HepG2 (cell line): ENCODE data around the gene NOPCHAP1. TPM values are rescaled to one million over a fixed set of nuclear protein-coding genes. Genes with fewer than 3 reads are reported as not detected.

Source experiments
- ATAC-seq: fragments of 200-7000 bp; cut with Tn5 transposase; 3 replicates; pipeline ENCODE4 v1.9.1; 2020; ENCODE audit warnings: mild to moderate bottlenecking, moderate library complexity
- BruUV-seq: library from RNA; stranded (reverse); fragments of 400-500 nt; replicated peaks from 2 replicates; lab custom pipeline; 2021; lab: Mats Ljungman, UMichigan
- CTCF ChIA-PET: fragments of 300-600 bp; formaldehyde crosslinking; extraction: SDS; loops from one replicate; lab custom pipeline; 2021; ENCODE audit warnings: low total read pairs, inconsistent platforms, low intra/inter-chr PET ratio; lab: Yijun Ruan, JAX
- POLR2A ChIA-PET: fragments of 350-600 bp; sonication (Branson Sonifier 250); formaldehyde crosslinking; loops from one replicate; lab custom pipeline; 2020; ENCODE audit warnings: antibody characterized with exemption, inconsistent platforms; lab: Yijun Ruan, JAX
- DNase-seq: peaks from one replicate; pipeline ENCODE4 v3.0.0-alpha.2; 2015; ENCODE audit warnings: low spot score
- FAIRE-seq: peaks from 3 replicates; lab custom pipeline; 2011; peaks lifted over from hg19 to GRCh38; lab: Jason Lieb, UNC
- H2AFZ ChIP-seq: one replicate; pipeline ENCODE4 v1.6.1; 2011; ENCODE audit warnings: low read length, inconsistent platforms
- H3K27ac ChIP-seq: fragments of 300-600 bp; 3 replicates; pipeline ENCODE4 v1.8.0; 2011; ENCODE audit warnings: mixed run types, mild to moderate bottlenecking, mixed read lengths, low read length, inconsistent platforms; ENCODE audit not compliant: insufficient read depth; ENCODE audit errors: extremely low read length
- H3K27me3 ChIP-seq, 2 experiments: fragments of 200-600 bp in 1 of 2; 2 replicates in 1 of 2; 3 replicates in 1 of 2; pipeline versions ENCODE4 v1.6.0 to v1.8.0; 2011; ENCODE audit warnings: low read length in 2 of 2, mild to moderate bottlenecking in 2 of 2, moderate library complexity in 2 of 2, inconsistent platforms in 1 of 2; ENCODE audit not compliant: insufficient read depth in 2 of 2, control insufficient read depth in 1 of 2
- H3K36me3 ChIP-seq, 2 experiments: fragments of 200-600 bp in 1 of 2; replicated peaks in 1 of 2; 2 replicates in 1 of 2; 3 replicates in 1 of 2; pipeline versions ENCODE4 v1.5.1 to v1.8.0; 2011; ENCODE audit warnings: low read length in 2 of 2, inconsistent platforms in 1 of 2; ENCODE audit not compliant: insufficient read depth in 2 of 2, control insufficient read depth in 1 of 2
- H3K4me1 ChIP-seq: 2 replicates; pipeline ENCODE4 v1.5.1; 2012; ENCODE audit warnings: low read length, inconsistent platforms; ENCODE audit not compliant: insufficient read depth
- H3K4me2 ChIP-seq: 2 replicates; pipeline ENCODE4 v1.6.0; 2011; ENCODE audit warnings: low read depth, low read length, inconsistent platforms
- H3K4me3 ChIP-seq, 3 experiments: fragments of 200-600 bp in 1 of 3; sonication (generic), shearing (Covaris generic) in 1 of 3; replicated peaks in 1 of 3; 2 replicates each; pipeline ENCODE4 v1.5.1; 2011 to 2016; ENCODE audit warnings: low read length in 3 of 3, inconsistent platforms in 2 of 3, low read depth in 2 of 3, mild to moderate bottlenecking in 2 of 3, control low read depth in 1 of 3, mixed read lengths in 1 of 3; ENCODE audit not compliant: insufficient read depth in 1 of 3
- H3K79me2 ChIP-seq: one replicate; pipeline ENCODE4 v1.6.1; 2011; ENCODE audit warnings: low read length, inconsistent platforms; ENCODE audit not compliant: insufficient read depth
- H3K9ac ChIP-seq: 2 replicates; pipeline ENCODE4 v1.6.0; 2011; ENCODE audit warnings: mild to moderate bottlenecking, low read depth, low read length, inconsistent platforms; ENCODE audit not compliant: insufficient read depth
- H3K9me3 ChIP-seq: 2 replicates; pipeline ENCODE4 v1.5.1; 2012; ENCODE audit warnings: mild to moderate bottlenecking, low read length
- H4K20me1 ChIP-seq: 2 replicates; pipeline ENCODE4 v1.6.0; 2011; ENCODE audit warnings: inconsistent platforms, mild to moderate bottlenecking, low read length, moderate library complexity; ENCODE audit not compliant: insufficient read depth
- HNRNPH1 ChIP-seq: fragments of 200-400 bp; formaldehyde crosslinking; optimal IDR thresholded peaks from 2 replicates; pipeline ENCODE3; 2017; ENCODE audit warnings: mild to moderate bottlenecking, low read depth, low read length
- KLF12 ChIP-seq: sonication (generic); formaldehyde crosslinking; IDR thresholded peaks from 2 replicates; pipeline ENCODE4 v1.4.0; 2020; ENCODE audit warnings: missing genetic modification reagents, borderline replicate concordance
- ZFP36 ChIP-seq: fragments of 150-350 bp; IDR thresholded peaks from 2 replicates; pipeline ENCODE4 v1.6.1; 2018; ENCODE audit warnings: borderline replicate concordance, low read length, low read depth; ENCODE audit not compliant: partially characterized antibody
- ZKSCAN8 ChIP-seq: IDR thresholded peaks from 2 replicates; pipeline ENCODE4 v1.6.1; 2016; ENCODE audit warnings: borderline replicate concordance, missing genetic modification reagents, missing compliant biosample characterization
- ZNF800 ChIP-seq: sonication (generic); formaldehyde crosslinking; IDR thresholded peaks from 2 replicates; pipeline ENCODE4 v1.4.0; 2020; ENCODE audit warnings: missing genetic modification reagents
- WGBS: methylation state at CpG from one replicate; pipeline ENCODE4 v1.1.6; 2017; ENCODE audit warnings: low lambda C conversion rate; 5-methylcytosine and 5-hydroxymethylcytosine counted together
- in situ Hi-C: cut with HindIII; loops from 2 replicates; pipeline ENCODE4 v1.10.0; 2017; ENCODE audit warnings: low pct_unique_long_range_greater_than_20kb; ENCODE audit not compliant: extremely low pct_ligation_motif_present
- intact Hi-C: fragments of 100-400 bp; cut with micrococcal nuclease; formaldehyde crosslinking; loops from one replicate; pipeline ENCODE4 v1.10.0; 2022; ENCODE audit not compliant: unreplicated experiment
- polyA plus RNA-seq, 8 experiments: library from polyadenylated mRNA; depleted of rRNA in 3 of 8; stranded (reverse) in 7 of 8; unstranded in 1 of 8; fragments of >200 nt; fragmentation: Illumina TruSeq in 4 of 8; extraction: Trizol in 4 of 8; gene quantifications; 2 replicates each; pipeline versions ENCODE4 v1.2.1 to v1.2.3, GENCODE V29; 2011 to 2016; ENCODE audit warnings: low read depth in 4 of 8, missing spikeins in 1 of 8, mixed read lengths in 1 of 8; ENCODE audit not compliant: insufficient read depth in 1 of 8
- total RNA-seq, 5 experiments: library from RNA; depleted of rRNA; stranded (reverse); fragments of >200 nt; fragmentation: Illumina TruSeq; extraction: Trizol; gene quantifications; 2 replicates each; pipeline ENCODE4 v1.2.3, GENCODE V29; 2016; ENCODE audit warnings: low read depth in 1 of 5
- TF ChIP-seq, protein P1 (sequence below), 2 experiments: sonication (generic) in 1 of 2; formaldehyde crosslinking in 1 of 2; IDR thresholded peaks; 2 replicates each; pipeline versions ENCODE4 v1.6.1 to v1.9.0; 2014 to 2022; ENCODE audit warnings: antibody characterized with exemption in 1 of 2, borderline replicate concordance in 1 of 2, inconsistent platforms in 1 of 2, low read depth in 1 of 2, missing genetic modification reagents in 1 of 2

Gene NOPCHAP1
- total and polyA plus RNA-seq, 2 of the 13 experiments (the other 11 are each of a cell fraction or from before 2014, with no cell fraction given) = 5.7 to 38.1 TPM

DNA sequence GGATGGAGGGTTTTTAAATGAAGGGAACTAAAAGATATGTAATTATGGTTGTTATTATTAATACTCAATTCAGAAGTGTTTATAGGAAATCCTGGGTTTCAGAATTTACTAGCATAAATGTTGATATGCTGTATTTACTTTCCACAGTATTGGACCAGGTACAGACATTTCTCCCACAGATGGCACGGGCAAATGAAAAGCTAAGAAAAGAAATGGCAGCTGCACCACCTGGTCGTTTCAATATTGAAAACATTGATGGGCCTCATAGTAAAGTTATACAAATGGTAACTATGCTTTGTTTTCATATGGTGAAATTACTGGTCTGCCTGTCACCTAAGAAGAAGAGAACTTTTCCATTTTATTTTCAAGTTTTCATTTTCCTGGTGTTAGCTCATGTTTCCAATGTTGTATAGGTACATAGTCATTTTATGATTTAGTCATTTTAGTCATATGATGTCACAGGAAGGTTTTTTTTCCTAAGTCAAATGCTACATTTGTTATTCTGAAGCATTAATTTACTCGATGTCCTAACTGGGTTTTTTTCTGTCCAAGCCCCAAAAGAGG, 5.5 kb downstream of the NOPCHAP1 start:
- POLR2A ChIA-PET = no interaction called here
- H4K20me1 ChIP-seq = no peaks in the 10 kb centered on the region
- ATAC-seq (no peak), DNase-seq (no peak), FAIRE-seq (no peak)
- WGBS = 89% methylated on average over 3 of the region's 3 CpGs
- TF ChIP-seq HNRNPH1 (no peak), ZFP36 (no peak), KLF12 (CRISPR knock-in tag) (no peak), ZNF800 (CRISPR knock-in tag) (no peak), ZKSCAN8 (no peak)
- TF ChIP-seq, protein P1, sequence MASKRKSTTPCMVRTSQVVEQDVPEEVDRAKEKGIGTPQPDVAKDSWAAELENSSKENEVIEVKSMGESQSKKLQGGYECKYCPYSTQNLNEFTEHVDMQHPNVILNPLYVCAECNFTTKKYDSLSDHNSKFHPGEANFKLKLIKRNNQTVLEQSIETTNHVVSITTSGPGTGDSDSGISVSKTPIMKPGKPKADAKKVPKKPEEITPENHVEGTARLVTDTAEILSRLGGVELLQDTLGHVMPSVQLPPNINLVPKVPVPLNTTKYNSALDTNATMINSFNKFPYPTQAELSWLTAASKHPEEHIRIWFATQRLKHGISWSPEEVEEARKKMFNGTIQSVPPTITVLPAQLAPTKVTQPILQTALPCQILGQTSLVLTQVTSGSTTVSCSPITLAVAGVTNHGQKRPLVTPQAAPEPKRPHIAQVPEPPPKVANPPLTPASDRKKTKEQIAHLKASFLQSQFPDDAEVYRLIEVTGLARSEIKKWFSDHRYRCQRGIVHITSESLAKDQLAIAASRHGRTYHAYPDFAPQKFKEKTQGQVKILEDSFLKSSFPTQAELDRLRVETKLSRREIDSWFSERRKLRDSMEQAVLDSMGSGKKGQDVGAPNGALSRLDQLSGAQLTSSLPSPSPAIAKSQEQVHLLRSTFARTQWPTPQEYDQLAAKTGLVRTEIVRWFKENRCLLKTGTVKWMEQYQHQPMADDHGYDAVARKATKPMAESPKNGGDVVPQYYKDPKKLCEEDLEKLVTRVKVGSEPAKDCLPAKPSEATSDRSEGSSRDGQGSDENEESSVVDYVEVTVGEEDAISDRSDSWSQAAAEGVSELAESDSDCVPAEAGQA (IDR thresholded peaks at IDR 0.05; ENCODE audit: low read depth) = no peak
- TF ChIP-seq, protein P1 (CRISPR knock-in tag; IDR thresholded peaks at IDR 0.05; ENCODE audit: borderline replicate concordance) = no peak
- peaks cover 2 to 43% of the 10 kb centered on the region in 2 experiments for H3K36me3 ChIP-seq
- no peaks in the 10 kb centered on the region for H3K27me3 ChIP-seq
- CTCF ChIA-PET = no interaction called here
- peaks cover 22% of the 10 kb centered on the region for H3K79me2 ChIP-seq
- H3K4me2 ChIP-seq = no peak overlapping the region
- no peak overlapping the region for H3K4me3 ChIP-seq
- no peak overlapping the region for H3K9ac ChIP-seq
- intact Hi-C loops (no loop called here), in situ Hi-C loops (loop anchor here (25.0 kb wide), 1 partner anchor 396 kb away; no protein-coding TSS in a partner anchor)
- H2AFZ ChIP-seq = no peak overlapping the region
- H3K4me1 ChIP-seq = peaks cover 32% of the 10 kb centered on the region
- no peak overlapping the region for H3K27ac ChIP-seq
- H3K9me3 ChIP-seq = no peaks in the 10 kb centered on the region
- no TSS peak for BruUV-seq
